ENCODE measurements around the gene GOLT1A.

GRCh38 chr1:204222764-204223055 is 8.9 kb upstream of the GOLT1A start:
- TF ChIP-seq EZH2 (IDR thresholded peaks at IDR 0.05; ENCODE audit: borderline replicate concordance, insufficient read depth, low read depth, low read length, poor library complexity, severe bottlenecking), result no peak
- TF ChIP-seq, protein P1, sequence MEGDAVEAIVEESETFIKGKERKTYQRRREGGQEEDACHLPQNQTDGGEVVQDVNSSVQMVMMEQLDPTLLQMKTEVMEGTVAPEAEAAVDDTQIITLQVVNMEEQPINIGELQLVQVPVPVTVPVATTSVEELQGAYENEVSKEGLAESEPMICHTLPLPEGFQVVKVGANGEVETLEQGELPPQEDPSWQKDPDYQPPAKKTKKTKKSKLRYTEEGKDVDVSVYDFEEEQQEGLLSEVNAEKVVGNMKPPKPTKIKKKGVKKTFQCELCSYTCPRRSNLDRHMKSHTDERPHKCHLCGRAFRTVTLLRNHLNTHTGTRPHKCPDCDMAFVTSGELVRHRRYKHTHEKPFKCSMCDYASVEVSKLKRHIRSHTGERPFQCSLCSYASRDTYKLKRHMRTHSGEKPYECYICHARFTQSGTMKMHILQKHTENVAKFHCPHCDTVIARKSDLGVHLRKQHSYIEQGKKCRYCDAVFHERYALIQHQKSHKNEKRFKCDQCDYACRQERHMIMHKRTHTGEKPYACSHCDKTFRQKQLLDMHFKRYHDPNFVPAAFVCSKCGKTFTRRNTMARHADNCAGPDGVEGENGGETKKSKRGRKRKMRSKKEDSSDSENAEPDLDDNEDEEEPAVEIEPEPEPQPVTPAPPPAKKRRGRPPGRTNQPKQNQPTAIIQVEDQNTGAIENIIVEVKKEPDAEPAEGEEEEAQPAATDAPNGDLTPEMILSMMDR (IDR thresholded peaks at IDR 0.05), result no peak
